Astrocyte of the spinal cord (primary cell): Measurements from ENCODE around the gene DEFB115.

Source experiments
- DNase-seq: peaks from one replicate; pipeline ENCODE4 v3.0.0; 2011; ENCODE audit warnings: low read depth, low spot score
- H3K4me3 ChIP-seq: 2 replicates; pipeline ENCODE4 v1.5.1; 2011; ENCODE audit warnings: low read depth, mild to moderate bottlenecking, low read length, moderate library complexity
- CTCF ChIP-seq: IDR thresholded peaks from 2 replicates; pipeline ENCODE4 v1.5.1; 2012; ENCODE audit warnings: low read depth, mild to moderate bottlenecking, low read length, inconsistent platforms
- in situ Hi-C: cut with HindIII; loops from 2 replicates; pipeline ENCODE4 v1.10.0; 2017; ENCODE audit warnings: low sequenced_read_pairs

The DEFB115 gene

GRCh38 chr20:31257364-31257763, at the start of gene DEFB115:
Gene DEFB115 (plus strand): TSS chr20:31257664. CDS start chr20:31257664, 0 bp downstream.
- no peak for TF ChIP-seq CTCF
- in situ Hi-C loops, result no loop called here
- no peak for DNase-seq
- no peak within 1 kb of the TSS for H3K4me3 ChIP-seq

GRCh38 chr20:31236953-31237352, 20.5 kb upstream of the DEFB115 start:
- DNase-seq, result no peak
- H3K4me3 ChIP-seq, result no peak overlapping the region
- in situ Hi-C loops, result no loop called here
- TF ChIP-seq CTCF, result no peak

GRCh38 chr20:31237763-31238162, 19.7 kb upstream of the DEFB115 start:
- DNase-seq, result no peak
- H3K4me3 ChIP-seq, result no peak overlapping the region
- in situ Hi-C loops, result no loop called here
- no peak for TF ChIP-seq CTCF

GRCh38 chr20:31239139-31239538, 18.3 kb upstream of the DEFB115 start:
- in situ Hi-C loops, result no loop called here
- TF ChIP-seq CTCF, result no peak
- DNase-seq, result no peak
- no peak overlapping the region for H3K4me3 ChIP-seq

- no peak for TF ChIP-seq CTCF
- no peak overlapping the region for H3K4me3 ChIP-seq
- DNase-seq, result no peak
- in situ Hi-C loops, result no loop called here
These were observed 505 bp upstream of the DEFB115 start for GRCh38 chr20:31256959-31257358.

- TF ChIP-seq CTCF, result no peak
- DNase-seq, result no peak
- in situ Hi-C loops, result no loop called here
- no peak overlapping the region for H3K4me3 ChIP-seq
These were observed 3.0 kb downstream of the DEFB115 start for GRCh38 chr20:31260326-31260932.
